ENCODE results near the gene NAB1.

- TF ChIP-seq POLR2AphosphoS5 (IDR thresholded peaks at IDR 0.05; ENCODE audit: low read depth, low read length) (no peak), CTCF (IDR thresholded peaks at IDR 0.05) (no peak), MAX (IDR thresholded peaks at IDR 0.05; ENCODE audit: low read depth) (no peak)
These were observed 21.2 kb upstream of the NAB1 start for GRCh38 chr2:190627448-190628412.

Data from SK-N-SH (cell line).